Smooth muscle cell (in vitro differentiated cells): Measurements from ENCODE around the gene ACTL10. TPM values are rescaled to one million over a fixed set of nuclear protein-coding genes. Genes with fewer than 3 reads are reported as not detected.

ENCODE experiments used
- DNase-seq: peaks from one replicate; lab custom pipeline; 2025; ENCODE audit not compliant: unreplicated experiment; lab: John Stamatoyannopoulos, UW
- H2AFZ ChIP-seq: fragments of 200-600 bp; sonication (generic); 2 replicates; pipeline ENCODE4 v1.6.0; 2016; ENCODE audit warnings: antibody characterized with exemption, low read depth, mild to moderate bottlenecking
- H3F3A ChIP-seq: fragments of 200-600 bp; sonication (generic); 2 replicates; pipeline ENCODE4 v1.6.0; 2017; ENCODE audit warnings: antibody characterized with exemption, low read depth
- H3K27ac ChIP-seq: fragments of 200-600 bp; sonication (generic); 2 replicates; pipeline ENCODE4 v1.5.1; 2016; ENCODE audit warnings: low read depth, mild to moderate bottlenecking
- H3K27me3 ChIP-seq: fragments of 200-600 bp; sonication (generic); 2 replicates; pipeline ENCODE4 v1.6.1; 2016; ENCODE audit warnings: low read depth, mild to moderate bottlenecking
- H3K36me3 ChIP-seq: fragments of 200-600 bp; sonication (generic); 2 replicates; pipeline ENCODE4 v1.5.1; 2016; ENCODE audit warnings: low read depth
- H3K4me1 ChIP-seq: fragments of 200-600 bp; sonication (generic); 2 replicates; pipeline ENCODE4 v1.5.1; 2016; ENCODE audit warnings: low read depth
- H3K4me2 ChIP-seq: fragments of 200-600 bp; sonication (generic); 2 replicates; pipeline ENCODE4 v1.6.0; 2016; ENCODE audit warnings: mild to moderate bottlenecking
- H3K4me3 ChIP-seq: fragments of 200-600 bp; sonication (generic); 2 replicates; pipeline ENCODE4 v1.5.1; 2016; ENCODE audit warnings: mild to moderate bottlenecking
- H3K79me2 ChIP-seq: fragments of 200-600 bp; sonication (generic); 2 replicates; pipeline ENCODE4 v1.6.0; 2016; ENCODE audit warnings: low read depth, mild to moderate bottlenecking
- H3K9ac ChIP-seq: fragments of 200-600 bp; sonication (generic); 2 replicates; pipeline ENCODE4 v1.6.0; 2016; ENCODE audit warnings: low read depth
- H3K9me3 ChIP-seq: fragments of 200-600 bp; sonication (generic); replicated peaks from 2 replicates; pipeline ENCODE4 v1.5.1; 2016; ENCODE audit warnings: low read depth
- H4K20me1 ChIP-seq: fragments of 200-600 bp; sonication (generic); 2 replicates; pipeline ENCODE4 v1.6.0; 2016; ENCODE audit warnings: low read depth
- CTCF ChIP-seq: fragments of 200-600 bp; sonication (generic); IDR thresholded peaks from 2 replicates; pipeline ENCODE4 v1.5.1; 2017; ENCODE audit warnings: borderline replicate concordance, mild to moderate bottlenecking, antibody characterized with exemption; ENCODE audit not compliant: insufficient read depth, poor library complexity, severe bottlenecking
- WGBS: methylation state at CpG from one replicate; pipeline ENCODE4 v1.1.7; 2016; ENCODE audit warnings: low lambda C conversion rate; 5-methylcytosine and 5-hydroxymethylcytosine counted together
- polyA plus RNA-seq: library from polyadenylated mRNA; unstranded; fragments of >200 nt; fragmentation: Nextera tagmentation; extraction: Ambion mirVana; gene quantifications from 2 replicates; pipeline ENCODE4 v1.2.1, GENCODE V29; 2016
- total RNA-seq: library from RNA; depleted of rRNA; stranded (reverse); fragments of >200 nt; gene quantifications from 2 replicates; pipeline ENCODE4 v1.2.3, GENCODE V29; 2014

ACTL10 gene
- total and polyA plus RNA-seq, 2 experiments from 2014 or later: 0.04 to 0.49 TPM

GRCh38 chr20:33653900-33654596 lies 12.7 kb upstream of the ACTL10 start:
- Histone ChIP-seq H3F3A (peaks cover 7% of the 10 kb centered on the region), H3K9me3 (no peaks in the 10 kb centered on the region), H2AFZ (no peak overlapping the region), H3K4me3 (no peak overlapping the region), H3K36me3 (peaks cover 6% of the 10 kb centered on the region), H3K27me3 (no peaks in the 10 kb centered on the region), H3K79me2 (no peaks in the 10 kb centered on the region), H4K20me1 (peaks cover 2% of the 10 kb centered on the region), H3K27ac (no peak overlapping the region), H3K4me1 (no peaks in the 10 kb centered on the region), H3K9ac (no peak overlapping the region), H3K4me2 (no peak overlapping the region)
- TF ChIP-seq CTCF: no peak
- no peak for DNase-seq
- WGBS: 91% methylated on average over 11 of the region's 11 CpGs

- Histone ChIP-seq H2AFZ (no peak overlapping the region), H4K20me1 (no peaks in the 10 kb centered on the region), H3K9me3 (no peaks in the 10 kb centered on the region), H3F3A (peaks cover 7% of the 10 kb centered on the region), H3K9ac (no peak overlapping the region), H3K4me2 (no peak overlapping the region), H3K4me3 (no peak overlapping the region), H3K27me3 (no peaks in the 10 kb centered on the region), H3K4me1 (no peaks in the 10 kb centered on the region), H3K27ac (no peak overlapping the region), H3K79me2 (no peaks in the 10 kb centered on the region), H3K36me3 (peaks cover 6% of the 10 kb centered on the region)
- TF ChIP-seq CTCF: no peak
- no peak for DNase-seq
- WGBS: 86% methylated on average over 14 of the region's 14 CpGs
These were observed 12.0 kb upstream of the ACTL10 start for GRCh38 chr20:33654680-33655161.

- no peaks in the 10 kb centered on the region for H3K27me3 ChIP-seq
- H3K36me3 ChIP-seq: peaks cover 6% of the 10 kb centered on the region
- no peak overlapping the region for H3K27ac ChIP-seq
- no peaks in the 10 kb centered on the region for H3K9me3 ChIP-seq
- H3K4me2 ChIP-seq: no peak overlapping the region
- H3K4me1 ChIP-seq: no peaks in the 10 kb centered on the region
- DNase-seq: no peak
- no peak overlapping the region for H3K4me3 ChIP-seq
- peaks cover 7% of the 10 kb centered on the region for H3F3A ChIP-seq
- H3K9ac ChIP-seq: no peak overlapping the region
- WGBS: 87% methylated on average over 4 of the region's 4 CpGs
- no peak overlapping the region for H2AFZ ChIP-seq
- TF ChIP-seq CTCF: no peak
- no peaks in the 10 kb centered on the region for H4K20me1 ChIP-seq
- no peaks in the 10 kb centered on the region for H3K79me2 ChIP-seq
These were observed 11.6 kb upstream of the ACTL10 start for GRCh38 chr20:33655164-33655563.
